OCI-LY3 (cell line): ENCODE results near the gene DNAJC17.

Experiments
- CTCF ChIP-seq: fragments of 200-600, 300-600 bp; sonication (generic); IDR thresholded peaks from 2 replicates; pipeline ENCODE4 v1.5.1; 2014; ENCODE audit warnings: antibody characterized with exemption, low read length, low read depth
- EZH2phosphoT487 ChIP-seq: fragments of 200-600 bp; shearing (Covaris generic); IDR thresholded peaks from 2 replicates; pipeline ENCODE4 v1.6.1; 2018; ENCODE audit warnings: antibody characterized with exemption, mixed run types, low read depth

GRCh38 chr15:40843885-40844695, 36.8 kb upstream of the DNAJC17 start, which contains the start of gene SPINT1:
- TF ChIP-seq EZH2phosphoT487: no peak
- no peak for TF ChIP-seq CTCF
